ENCODE data around the gene STOML2.

GRCh38 chr9:35059438-35059837 is 43.5 kb downstream of the STOML2 start:
- TF ChIP-seq CTCF (IDR thresholded peaks at IDR 0.05) (no peak), ZFX (IDR thresholded peaks at IDR 0.05; ENCODE audit: borderline replicate concordance) (no peak)

Data from 22Rv1 (cell line).